PC-9 (cell line): ENCODE results near the gene EYA3. TPM values are rescaled to one million over a fixed set of nuclear protein-coding genes. Genes with fewer than 3 reads are reported as not detected.

Experiments
- BruUV-seq: library from RNA; stranded (reverse); fragments of 400-500 nt; replicated peaks from 2 replicates; lab custom pipeline; 2021; lab: Mats Ljungman, UMichigan
- CTCF ChIA-PET: fragments of 300-600 bp; sonication (Branson Sonifier 250); formaldehyde crosslinking; loops from one replicate; lab custom pipeline; 2022; ENCODE audit warnings: antibody characterized with exemption; lab: Charles Lee
- POLR2A ChIA-PET: fragments of 300-600 bp; sonication (Branson Sonifier 250); formaldehyde crosslinking; loops from one replicate; lab custom pipeline; 2022; ENCODE audit warnings: antibody characterized with exemption; ENCODE audit not compliant: unreplicated experiment; lab: Charles Lee
- DNase-seq, 2 experiments: peaks; one replicate each; pipeline versions ENCODE4 v3.0.0 to v3.0.0-alpha.2; 2015 to 2022; ENCODE audit warnings: mixed read lengths in 1 of 2
- H2AFZ ChIP-seq: fragments of 200-600 bp; sonication (generic); 2 replicates; pipeline ENCODE4 v1.8.1; 2017; ENCODE audit warnings: antibody characterized with exemption
- H3F3A ChIP-seq: fragments of 200-600 bp; sonication (generic); 2 replicates; pipeline ENCODE4 v1.8.1; 2017; ENCODE audit warnings: antibody characterized with exemption, mild to moderate bottlenecking, low read depth; ENCODE audit not compliant: insufficient read depth
- H3K27ac ChIP-seq: fragments of 200-600 bp; sonication (generic); 2 replicates; pipeline ENCODE4 v1.6.1; 2016; ENCODE audit warnings: mixed run types
- H3K27me3 ChIP-seq: fragments of 200-600 bp; sonication (generic); 2 replicates; pipeline ENCODE4 v1.6.1; 2016; ENCODE audit warnings: low read depth, mixed run types; ENCODE audit not compliant: insufficient read depth
- H3K36me3 ChIP-seq: fragments of 200-600 bp; sonication (generic); 2 replicates; pipeline ENCODE4 v1.6.1; 2016; ENCODE audit warnings: low read depth, mixed run types
- H3K4me1 ChIP-seq: fragments of 200-600 bp; sonication (generic); replicated peaks from 2 replicates; pipeline ENCODE4 v1.6.1; 2016; ENCODE audit warnings: mixed run types; ENCODE audit not compliant: insufficient read depth
- H3K4me2 ChIP-seq: fragments of 200-600 bp; sonication (generic); 2 replicates; pipeline ENCODE4 v1.6.1; 2017; ENCODE audit warnings: mixed run types
- H3K4me3 ChIP-seq: fragments of 200-600 bp; sonication (generic); 2 replicates; pipeline ENCODE4 v1.6.1; 2016; ENCODE audit warnings: mixed run types
- H3K79me2 ChIP-seq: fragments of 200-600 bp; sonication (generic); 2 replicates; pipeline ENCODE4 v1.6.1; 2017; ENCODE audit warnings: low read depth, mixed run types
- H3K9me2 ChIP-seq: fragments of 200-600 bp; sonication (generic); 2 replicates; pipeline ENCODE4 v1.8.1; 2017; ENCODE audit warnings: mild to moderate bottlenecking; ENCODE audit not compliant: insufficient read depth
- H3K9me3 ChIP-seq: fragments of 200-600 bp; sonication (generic); 2 replicates; pipeline ENCODE4 v1.8.1; 2016; ENCODE audit warnings: low read depth; ENCODE audit not compliant: insufficient read depth
- H4K20me1 ChIP-seq: fragments of 200-600 bp; sonication (generic); 2 replicates; pipeline ENCODE4 v1.8.1; 2017; ENCODE audit not compliant: insufficient read depth
- EZH2 ChIP-seq: fragments of 200-600 bp; sonication (generic); IDR thresholded peaks from 2 replicates; pipeline ENCODE4 v1.8.0; 2017; ENCODE audit warnings: antibody characterized with exemption, low read depth
- intact Hi-C: fragments of 100-400 bp; cut with micrococcal nuclease; formaldehyde crosslinking; loops from one replicate; pipeline ENCODE4 v1.10.0; 2022; ENCODE audit not compliant: unreplicated experiment
- total RNA-seq: library from RNA; stranded (reverse); gene quantifications from 2 replicates; pipeline ENCODE4 v1.2.3, GENCODE V29; 2021
- TF ChIP-seq, protein P1 (sequence below): fragments of 200-600 bp; sonication (generic); conservative IDR thresholded peaks from 2 replicates; pipeline ENCODE4 v1.6.1; 2017; ENCODE audit warnings: mixed run types, antibody characterized with exemption, mild to moderate bottlenecking, moderate library complexity

EYA3 gene
- total RNA-seq, 1 experiment from 2014 or later = 19.0 TPM

DNA sequence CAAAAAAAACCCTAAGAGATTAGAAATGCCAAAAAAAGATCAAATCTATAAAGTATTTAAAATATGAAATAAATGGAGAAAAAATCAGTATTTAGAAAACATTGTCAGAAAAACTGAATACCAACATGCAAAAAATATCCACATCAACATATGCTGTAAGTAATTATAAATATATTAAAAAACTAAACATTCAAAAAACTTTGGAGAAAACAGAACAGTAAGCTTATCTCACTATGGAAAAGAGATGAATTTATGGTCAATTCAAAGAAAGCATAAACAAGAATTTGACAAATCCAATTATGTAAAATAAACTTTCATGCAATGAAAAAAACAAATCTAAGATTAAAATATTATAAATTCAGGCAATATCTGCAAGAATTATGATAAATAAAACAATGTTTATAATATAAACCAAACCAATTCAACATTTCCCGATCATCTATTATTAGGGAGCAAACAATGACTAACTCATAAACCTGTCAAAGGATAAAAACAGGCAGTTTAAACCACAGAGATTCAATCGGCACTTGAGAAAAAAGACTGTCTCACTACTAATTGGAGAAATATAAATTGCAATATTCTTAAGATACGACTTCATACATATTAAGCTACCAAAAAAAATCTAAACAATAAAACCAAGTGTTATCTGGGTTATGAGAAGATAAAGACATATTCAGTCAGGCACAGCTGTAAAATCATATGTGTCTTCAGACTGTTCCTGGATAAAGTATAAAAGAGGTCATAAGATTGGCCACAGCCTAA, 21.8 kb downstream of the EYA3 start:
- H3K27ac ChIP-seq = no peak overlapping the region
- ChIA-PET POLR2A (no interaction called here), CTCF (no interaction called here)
- H3K9me3 ChIP-seq = no peaks in the 10 kb centered on the region
- BruUV-seq = no TSS peak
- no peak overlapping the region for H2AFZ ChIP-seq
- intact Hi-C loops = no loop called here
- H3F3A ChIP-seq = peaks cover 3% of the 10 kb centered on the region; the same call in 1 of the 2 replicates
- H4K20me1 ChIP-seq = no peaks in the 10 kb centered on the region
- H3K4me1 ChIP-seq = no peaks in the 10 kb centered on the region
- H3K79me2 ChIP-seq = peaks cover 7% of the 10 kb centered on the region; the same call in 1 of the 2 replicates
- no peaks in the 10 kb centered on the region for H3K27me3 ChIP-seq
- no peaks in the 10 kb centered on the region for H3K36me3 ChIP-seq
- no peak overlapping the region for H3K4me2 ChIP-seq
- H3K9me2 ChIP-seq = no peaks in the 10 kb centered on the region
- no peak for DNase-seq
- H3K4me3 ChIP-seq = no peak overlapping the region
- no peak for TF ChIP-seq EZH2
- TF ChIP-seq, protein P1, sequence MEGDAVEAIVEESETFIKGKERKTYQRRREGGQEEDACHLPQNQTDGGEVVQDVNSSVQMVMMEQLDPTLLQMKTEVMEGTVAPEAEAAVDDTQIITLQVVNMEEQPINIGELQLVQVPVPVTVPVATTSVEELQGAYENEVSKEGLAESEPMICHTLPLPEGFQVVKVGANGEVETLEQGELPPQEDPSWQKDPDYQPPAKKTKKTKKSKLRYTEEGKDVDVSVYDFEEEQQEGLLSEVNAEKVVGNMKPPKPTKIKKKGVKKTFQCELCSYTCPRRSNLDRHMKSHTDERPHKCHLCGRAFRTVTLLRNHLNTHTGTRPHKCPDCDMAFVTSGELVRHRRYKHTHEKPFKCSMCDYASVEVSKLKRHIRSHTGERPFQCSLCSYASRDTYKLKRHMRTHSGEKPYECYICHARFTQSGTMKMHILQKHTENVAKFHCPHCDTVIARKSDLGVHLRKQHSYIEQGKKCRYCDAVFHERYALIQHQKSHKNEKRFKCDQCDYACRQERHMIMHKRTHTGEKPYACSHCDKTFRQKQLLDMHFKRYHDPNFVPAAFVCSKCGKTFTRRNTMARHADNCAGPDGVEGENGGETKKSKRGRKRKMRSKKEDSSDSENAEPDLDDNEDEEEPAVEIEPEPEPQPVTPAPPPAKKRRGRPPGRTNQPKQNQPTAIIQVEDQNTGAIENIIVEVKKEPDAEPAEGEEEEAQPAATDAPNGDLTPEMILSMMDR = no peak

DNA sequence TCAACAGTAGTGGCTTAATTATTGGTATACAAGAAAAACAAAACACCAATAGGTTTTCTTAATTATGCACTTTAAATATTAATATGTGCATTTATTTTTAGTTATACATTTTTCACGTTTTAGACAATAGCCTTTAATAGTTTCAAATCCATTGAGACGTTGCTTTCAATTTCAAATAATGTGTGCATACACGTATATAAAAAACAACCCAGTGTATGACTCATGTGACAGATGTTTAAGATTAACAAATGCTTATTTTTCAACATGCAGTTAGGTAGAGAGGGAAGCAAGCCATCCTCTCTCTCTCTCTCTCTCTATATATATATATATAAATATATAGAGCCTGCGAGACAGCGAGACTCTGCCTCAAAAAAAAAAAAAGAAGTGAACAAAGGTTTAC, 24.3 kb downstream of the EYA3 start:
- ChIA-PET POLR2A (no interaction called here), CTCF (interaction anchor here (0.6 kb wide), 1 partner anchor 295 kb away, joined by 3 read pairs; no protein-coding TSS in a partner anchor)
- H4K20me1 ChIP-seq = no peaks in the 10 kb centered on the region
- H3K9me2 ChIP-seq = no peaks in the 10 kb centered on the region
- H3K9me3 ChIP-seq = no peaks in the 10 kb centered on the region
- no TSS peak for BruUV-seq
- H3K4me2 ChIP-seq = no peak overlapping the region
- no peaks in the 10 kb centered on the region for H3K36me3 ChIP-seq
- H3K79me2 ChIP-seq = peaks cover 11% of the 10 kb centered on the region
- TF ChIP-seq, protein P1 = no peak
- no peak for TF ChIP-seq EZH2
- no peak overlapping the region for H3K27ac ChIP-seq
- no peak overlapping the region for H2AFZ ChIP-seq
- H3K4me1 ChIP-seq = 0 out of 2 replicates have a peak, but pooled peaks cover 4% of the 10 kb centered on the region
- H3K4me3 ChIP-seq = no peak overlapping the region
- peaks cover 3% of the 10 kb centered on the region; the same call in 1 of the 2 replicates for H3F3A ChIP-seq
- no peaks in the 10 kb centered on the region for H3K27me3 ChIP-seq
- intact Hi-C loops = no loop called here
- DNase-seq = no peak

DNA sequence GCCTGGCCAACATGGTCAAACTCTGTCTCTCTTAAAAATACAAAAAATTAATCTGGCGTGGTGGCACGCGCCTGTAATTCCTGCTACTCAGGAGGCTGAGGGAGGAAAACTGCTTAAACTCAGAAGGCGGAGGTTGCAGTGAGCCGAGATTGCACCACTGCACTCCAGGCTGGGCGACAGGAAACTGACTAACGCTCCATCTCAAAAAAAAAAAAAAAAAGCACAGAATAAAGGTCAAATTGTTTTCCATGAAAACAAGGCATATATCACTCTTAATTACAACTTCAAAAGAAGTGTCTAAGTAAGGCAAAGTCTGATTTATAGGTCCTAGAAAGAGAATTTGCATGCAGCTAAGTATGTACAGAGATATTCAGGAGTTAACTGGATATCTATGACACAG, 25.6 kb downstream of the EYA3 start:
- Histone ChIP-seq H3K36me3 (no peaks in the 10 kb centered on the region), H3K9me3 (no peaks in the 10 kb centered on the region), H3K4me2 (no peak overlapping the region), H3K27me3 (no peaks in the 10 kb centered on the region), H3K9me2 (no peaks in the 10 kb centered on the region), H2AFZ (no peak overlapping the region), H4K20me1 (no peaks in the 10 kb centered on the region), H3K79me2 (peaks cover 11% of the 10 kb centered on the region), H3K4me3 (no peak overlapping the region), H3K4me1 (0 out of 2 replicates have a peak, but pooled peaks cover 5% of the 10 kb centered on the region), H3K27ac (no peak overlapping the region), H3F3A (peaks cover 3% of the 10 kb centered on the region; the same call in 1 of the 2 replicates)
- no peak for DNase-seq
- intact Hi-C loops = no loop called here
- POLR2A ChIA-PET = no interaction called here
- BruUV-seq = no TSS peak
- CTCF ChIA-PET = no interaction called here
- TF ChIP-seq EZH2 = no peak
- TF ChIP-seq, protein P1 = no peak
